COR-L47 (cell line): ENCODE data around the gene SPATA12.

Experiments used
- DNase-seq: peaks from one replicate; lab custom pipeline; 2025; lab: John Stamatoyannopoulos, UW

The SPATA12 gene, protein sequence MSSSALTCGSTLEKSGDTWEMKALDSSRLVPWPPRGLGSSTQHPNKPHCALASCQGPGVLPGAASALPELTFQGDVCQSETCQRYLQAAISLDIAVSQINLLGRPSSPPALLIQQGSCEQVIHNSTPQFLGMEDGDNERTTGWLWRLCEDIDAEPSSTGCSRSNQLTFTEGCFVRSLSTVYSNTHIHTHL

DNA sequence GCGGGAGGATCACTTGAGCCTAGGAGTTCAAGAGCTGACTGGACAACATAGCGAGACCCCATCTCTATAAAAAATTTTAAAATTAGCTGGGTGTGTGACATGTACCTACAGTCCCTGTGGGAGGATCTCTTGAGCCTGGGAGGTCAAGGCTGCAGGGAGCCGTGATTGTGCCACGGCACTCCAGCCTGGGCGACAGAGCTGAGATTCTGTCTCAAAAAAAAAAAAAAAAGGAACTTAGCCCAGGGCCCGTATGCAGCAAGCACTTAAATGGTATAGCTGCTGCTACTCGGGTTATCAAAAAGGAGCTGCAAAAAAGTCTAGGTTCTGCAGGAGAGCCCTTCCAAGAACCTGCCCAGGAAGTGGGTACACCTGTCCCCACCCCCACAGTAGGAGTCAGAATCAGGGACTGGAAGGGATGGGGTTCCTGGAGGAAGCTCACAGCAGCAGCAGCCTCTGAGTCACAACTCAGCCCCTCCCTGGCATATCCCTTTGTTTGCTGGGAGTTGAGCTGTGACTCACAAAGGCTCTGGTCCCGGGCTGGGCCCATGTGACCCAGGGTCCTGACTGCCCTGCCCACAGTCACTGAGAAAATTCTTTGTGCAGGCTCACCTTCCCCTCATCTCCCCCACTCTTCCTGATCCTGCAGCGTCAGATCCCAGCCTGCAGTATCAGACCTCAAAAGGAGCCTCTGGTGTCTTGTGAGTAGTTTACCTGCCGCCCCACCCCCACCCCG lies at the start of gene SPATA12:
SPATA12 (plus strand) TSS at position 576 of the 733 bp plus-strand sequence. CDS start 13,031 bp downstream, outside the sequence.
- DNase-seq, result no peak

DNA sequence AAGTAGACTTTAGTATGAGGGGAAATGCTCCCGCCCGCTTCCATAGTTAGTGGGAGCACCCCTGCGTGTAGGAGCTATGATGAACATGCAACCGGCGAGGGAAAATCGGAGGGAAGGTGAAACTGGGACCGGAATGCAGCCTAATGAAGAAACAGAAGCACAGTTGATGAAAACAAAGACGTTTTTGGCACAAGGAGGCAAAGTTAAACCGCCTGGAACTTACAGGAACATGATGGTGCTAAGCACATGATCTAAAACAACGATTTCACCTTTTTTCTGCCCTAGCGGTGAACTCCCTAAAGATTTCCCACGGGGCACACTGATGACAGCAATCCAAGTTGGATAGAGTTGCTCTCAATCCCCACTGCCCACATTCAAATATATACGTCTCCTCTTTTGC lies 49.4 kb upstream of the SPATA12 start:
- DNase-seq, result no peak

DNA sequence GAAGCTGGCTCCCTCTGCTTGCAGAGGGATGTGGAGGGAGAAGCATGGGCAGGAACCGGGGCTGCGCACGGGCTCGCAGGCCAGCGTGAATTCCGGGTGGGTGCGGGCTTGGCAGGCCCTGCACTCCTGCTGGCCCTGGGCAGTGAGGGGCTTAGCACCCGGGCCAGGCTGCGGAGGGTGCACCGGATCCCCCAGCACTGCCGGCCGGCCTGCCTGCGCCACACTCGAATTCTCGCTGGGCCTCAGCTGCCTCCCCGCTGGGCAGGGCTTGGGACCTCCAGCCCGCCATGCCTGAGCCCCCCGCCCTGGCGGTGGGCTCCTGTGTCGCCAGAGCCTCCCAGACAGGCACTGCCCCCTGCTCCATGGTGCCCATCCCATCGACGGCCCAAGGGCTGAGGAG lies 47.6 kb upstream of the SPATA12 start:
- DNase-seq, result no peak

DNA sequence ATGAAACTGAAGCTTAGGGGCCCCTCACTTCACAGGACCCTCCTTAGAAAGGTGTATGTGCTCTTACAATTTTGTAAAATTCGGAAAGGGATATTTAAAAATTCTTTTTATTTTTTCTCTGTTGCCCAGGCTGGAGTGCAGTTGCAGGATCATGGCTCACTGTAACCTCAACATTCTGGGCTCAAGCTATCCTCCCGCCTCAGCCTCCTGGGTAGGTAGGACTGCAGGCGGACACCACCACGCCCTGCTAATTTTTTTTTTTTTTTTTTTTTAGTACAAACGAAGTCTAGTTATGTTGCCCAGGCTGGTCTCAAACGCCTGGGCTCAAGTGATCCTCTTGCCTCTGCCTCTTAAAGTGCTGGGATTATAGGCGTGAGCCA lies 45.1 kb upstream of the SPATA12 start:
- no peak for DNase-seq

DNA sequence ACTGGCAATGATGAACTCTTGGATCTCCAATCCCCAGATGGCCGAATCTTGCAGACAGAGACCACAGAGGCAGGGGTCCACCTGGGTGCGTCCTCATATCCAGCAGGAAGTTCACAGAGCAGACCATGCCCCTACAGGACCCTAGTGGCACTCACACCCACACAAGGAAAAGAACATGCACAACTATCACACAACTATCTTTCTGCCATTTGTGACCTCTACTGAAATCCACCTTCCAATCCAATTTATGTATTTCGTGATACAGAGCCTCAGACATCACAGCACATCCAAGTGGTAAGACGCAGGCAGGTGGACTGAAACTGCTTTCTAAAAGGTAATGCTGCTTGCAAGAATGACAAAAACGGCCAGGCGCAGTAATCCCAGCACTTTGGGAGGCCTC lies 44.6 kb upstream of the SPATA12 start:
- no peak for DNase-seq

DNA sequence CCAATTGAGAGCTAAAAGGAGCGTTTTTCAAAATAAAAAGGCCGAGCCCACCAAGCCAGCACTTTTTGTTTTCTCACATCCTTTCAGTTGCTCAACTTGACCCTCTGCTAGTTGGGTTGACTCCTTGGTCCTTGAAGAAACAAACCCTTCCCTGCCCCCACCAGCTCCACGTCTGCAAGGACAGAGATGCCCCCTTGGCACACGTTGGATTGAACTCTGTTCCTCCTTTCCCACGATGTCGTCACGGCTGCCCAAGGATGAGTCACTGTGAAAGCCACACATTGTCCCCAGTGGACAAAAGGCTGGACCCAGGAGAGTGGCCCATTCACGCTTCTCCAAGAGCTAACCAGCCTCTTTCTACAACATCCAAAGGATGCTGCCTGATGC lies 43.0 kb upstream of the SPATA12 start:
- no peak for DNase-seq

DNA sequence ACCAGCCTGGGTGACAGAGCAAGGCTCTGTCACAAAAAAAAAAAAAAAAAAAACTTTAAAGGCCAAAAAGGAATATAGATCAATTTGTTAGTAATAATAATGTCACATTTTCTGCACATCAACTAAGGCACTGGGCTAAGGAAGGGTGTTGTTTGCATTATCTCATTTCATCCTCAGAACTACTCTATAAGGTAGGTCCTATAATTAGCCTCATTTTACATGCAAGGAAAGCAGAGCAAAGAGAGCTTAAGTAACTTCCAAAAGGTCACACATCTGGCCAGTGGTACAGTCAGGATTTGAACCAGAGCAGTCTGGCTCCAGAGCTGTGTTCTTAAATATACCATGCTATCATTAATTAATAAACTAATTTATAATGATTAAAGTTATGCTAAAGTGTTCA lies 42.2 kb upstream of the SPATA12 start:
- no peak for DNase-seq

DNA sequence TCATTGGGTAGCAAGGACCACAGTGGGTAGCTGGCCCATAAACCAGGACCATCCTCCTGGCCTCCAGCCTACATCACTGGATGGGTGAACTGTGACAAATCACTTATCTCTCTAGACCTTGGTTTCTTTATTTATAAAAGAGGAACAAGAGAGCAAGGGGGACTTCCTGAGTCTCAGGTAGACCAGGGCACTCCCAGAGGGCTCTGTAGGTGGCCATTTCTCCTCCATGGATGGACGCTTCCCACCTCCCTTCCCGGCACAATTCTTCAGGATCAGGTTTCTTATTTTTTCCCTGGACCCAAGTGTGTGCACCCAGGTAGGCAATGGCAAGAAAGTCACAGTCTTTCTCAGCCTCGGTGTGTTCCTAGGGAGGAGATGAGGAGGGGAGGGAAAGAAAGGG lies 41.4 kb upstream of the SPATA12 start:
- no peak for DNase-seq

DNA sequence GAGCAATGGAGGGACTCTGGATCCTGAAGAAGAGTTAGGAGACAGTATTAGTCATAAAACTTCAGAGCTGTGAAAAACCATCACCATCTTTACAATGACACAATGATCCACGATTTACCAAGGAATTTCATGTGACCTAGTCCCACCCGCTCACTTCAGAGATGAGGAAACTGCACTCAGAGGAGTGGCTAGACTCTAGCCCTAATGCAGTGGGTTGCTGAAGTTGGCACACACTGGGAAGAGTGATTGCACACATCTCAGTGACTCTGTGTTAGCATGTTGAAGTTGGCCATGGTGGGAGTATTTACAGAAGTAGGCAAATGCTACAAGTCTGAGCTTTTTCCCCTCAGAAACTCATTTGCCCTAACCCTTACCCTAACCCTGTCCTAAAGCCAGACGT lies 35.2 kb upstream of the SPATA12 start:
- no peak for DNase-seq

DNA sequence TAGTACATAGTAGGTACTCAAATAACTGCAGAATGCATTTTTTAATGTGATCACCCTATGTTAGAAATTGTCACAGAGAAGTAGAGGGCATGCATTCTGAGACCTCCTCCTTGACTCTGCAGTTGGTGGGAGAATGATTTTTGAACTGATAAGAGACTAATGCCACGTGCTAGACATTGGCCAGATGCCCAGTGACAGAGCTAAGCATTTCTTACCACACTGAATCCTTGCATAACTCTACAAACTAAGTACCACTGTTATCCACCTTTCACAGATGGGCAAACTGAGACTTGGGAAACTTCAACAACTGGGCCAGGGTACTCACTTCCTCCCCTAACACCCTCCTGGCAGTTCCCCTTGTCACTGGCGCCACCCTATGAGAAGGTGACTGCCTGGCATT lies 33.5 kb upstream of the SPATA12 start:
- DNase-seq, result no peak

DNA sequence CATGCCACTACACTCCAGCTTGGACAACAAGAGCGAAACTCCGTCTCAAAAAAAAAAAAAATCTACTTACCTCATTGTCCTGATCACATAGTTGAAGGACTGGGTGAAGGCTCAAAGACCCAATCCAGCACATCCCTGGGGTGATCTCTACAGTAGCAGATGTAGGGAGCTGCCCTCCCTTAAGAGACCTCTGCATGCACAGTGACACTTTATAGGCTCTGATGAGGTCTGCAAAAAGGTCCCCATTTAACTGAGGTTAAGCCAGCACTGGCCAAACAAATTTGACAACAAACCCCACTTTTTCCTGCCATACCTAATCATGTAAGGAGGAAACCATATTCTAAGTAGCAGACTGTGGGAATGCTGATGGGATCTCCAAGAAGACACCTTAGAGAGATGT lies 31.1 kb upstream of the SPATA12 start:
- DNase-seq, result no peak

DNA sequence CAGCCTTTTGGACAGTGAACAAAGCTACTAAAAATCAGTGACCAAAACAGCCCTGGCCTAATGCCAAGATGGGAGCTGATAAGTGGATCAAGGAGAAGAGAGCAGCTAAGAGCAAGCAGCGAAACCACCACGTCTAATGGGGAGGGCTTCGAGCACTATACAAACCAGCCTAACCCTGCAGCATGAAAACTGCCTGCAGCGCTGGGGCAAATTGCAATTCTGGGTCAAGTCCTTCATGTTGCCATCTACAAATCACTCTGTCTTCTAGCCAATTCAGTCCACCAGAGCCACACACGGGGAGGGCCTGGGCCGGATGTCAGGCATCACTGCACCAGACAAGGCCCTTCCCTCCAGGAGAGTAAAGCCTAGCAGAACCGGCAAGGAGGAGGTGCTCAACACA lies 30.5 kb upstream of the SPATA12 start:
- no peak for DNase-seq

DNA sequence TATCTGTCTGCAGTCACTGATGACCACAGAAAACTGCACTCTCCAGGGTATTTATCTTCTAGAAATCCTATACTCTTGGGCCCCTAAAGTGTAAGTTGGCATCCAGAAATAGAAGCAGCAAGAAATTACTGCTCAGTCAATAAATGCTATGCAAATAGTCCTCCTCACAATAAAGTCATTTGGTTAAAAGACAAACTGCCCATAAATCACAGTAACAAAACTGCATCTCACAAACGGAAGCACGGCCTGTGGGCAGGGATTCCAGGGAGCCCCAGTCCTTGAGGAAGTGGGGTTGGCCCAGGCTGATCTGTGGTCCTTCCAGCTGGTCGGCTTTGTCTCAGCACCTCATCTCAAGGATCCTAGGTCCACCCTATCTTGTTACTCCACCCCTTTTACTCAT lies 29.7 kb upstream of the SPATA12 start:
- DNase-seq, result no peak

DNA sequence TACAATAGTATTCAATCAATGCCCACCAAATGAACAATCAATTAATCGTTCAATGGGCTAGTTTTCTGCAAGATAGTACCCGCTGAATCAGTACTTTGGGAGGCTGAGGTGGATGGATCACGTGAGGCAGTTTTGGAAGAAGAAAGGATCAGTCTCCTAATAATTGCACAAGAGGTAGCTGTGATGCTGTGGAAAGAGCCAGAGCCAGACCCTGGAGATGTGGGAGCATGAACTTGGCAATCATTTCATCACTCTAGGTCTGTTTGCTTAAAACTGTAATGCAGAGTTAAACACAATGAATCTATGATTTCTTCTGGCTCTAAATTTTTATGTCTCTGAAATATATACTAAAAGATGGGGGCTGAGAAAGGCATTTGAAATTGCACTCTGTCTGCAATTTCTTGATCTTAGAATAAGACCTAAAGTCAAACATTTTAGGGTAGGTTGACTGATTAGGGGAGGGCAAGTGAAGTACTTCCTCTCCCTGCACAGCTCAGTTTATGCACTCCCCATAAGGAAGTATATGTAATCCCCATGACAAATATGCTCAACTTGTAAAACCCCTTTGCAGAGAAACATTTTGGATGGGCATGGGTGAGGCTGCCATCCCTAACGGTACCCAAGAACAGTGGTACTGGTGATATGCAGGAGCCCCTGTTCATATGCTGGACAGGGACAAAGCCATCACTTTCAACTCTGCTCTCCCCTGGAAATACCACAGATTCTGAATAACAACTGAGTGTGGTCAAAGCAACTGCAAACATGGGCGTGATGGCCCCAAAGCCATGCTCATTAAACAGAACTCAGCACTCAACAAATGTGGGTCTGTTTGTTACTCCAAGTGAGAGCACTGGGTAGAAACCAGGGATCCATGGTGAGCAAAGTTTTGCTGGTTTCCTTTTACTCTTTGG lies 28.6 kb upstream of the SPATA12 start:
- no peak for DNase-seq

DNA sequence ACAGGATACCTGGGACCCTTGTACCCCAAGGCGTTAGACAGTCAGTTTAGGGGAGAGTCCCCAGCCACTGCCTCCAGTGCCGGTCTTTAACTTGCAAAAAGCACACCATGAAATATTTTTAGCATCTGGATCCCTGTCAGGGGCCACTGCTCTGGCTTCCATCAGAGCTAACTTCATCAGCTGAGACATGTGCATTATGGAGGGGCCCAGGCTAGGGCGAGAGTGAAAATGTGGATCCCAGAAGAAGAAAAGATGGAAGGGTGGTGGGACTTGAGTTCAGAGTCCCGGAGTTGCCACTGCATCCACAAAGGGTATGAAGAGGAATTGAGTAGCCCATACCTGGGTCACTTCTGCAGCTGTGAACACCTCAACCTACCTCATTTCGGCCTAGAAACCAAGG lies 23.5 kb upstream of the SPATA12 start:
- DNase-seq, result no peak

DNA sequence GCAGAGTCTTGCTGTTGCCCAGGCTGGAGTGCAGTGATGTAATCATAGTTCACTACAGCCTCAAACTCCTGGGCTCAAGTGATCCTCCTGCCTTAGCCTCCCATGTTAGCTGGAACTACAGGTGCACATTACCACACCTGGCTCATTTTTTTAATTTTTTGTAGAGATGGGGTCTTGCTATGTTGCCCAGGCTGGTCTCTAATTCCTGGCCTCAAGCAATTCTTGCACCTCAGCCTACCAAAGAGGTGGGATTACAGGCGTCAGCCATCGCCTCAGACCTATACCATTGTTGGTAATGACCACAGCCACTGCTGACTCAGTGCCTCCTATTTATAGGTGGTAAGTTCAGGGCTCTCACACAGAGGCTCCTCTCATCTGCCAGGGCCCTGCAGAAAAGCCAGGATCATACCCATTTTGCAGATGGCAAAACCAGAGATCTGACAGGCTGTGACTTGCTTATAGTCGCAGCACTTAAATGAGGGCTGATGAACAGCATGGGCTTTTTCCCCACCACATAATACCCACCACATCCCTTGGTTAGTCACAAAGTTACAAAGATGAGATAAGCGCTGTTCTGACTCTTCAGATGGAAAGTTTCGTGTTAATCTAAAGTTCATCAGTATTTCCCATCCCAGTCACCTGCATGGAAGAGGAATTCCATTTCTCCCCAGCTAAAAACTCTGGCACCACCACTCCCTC lies 21.8 kb upstream of the SPATA12 start:
- DNase-seq, result no peak

DNA sequence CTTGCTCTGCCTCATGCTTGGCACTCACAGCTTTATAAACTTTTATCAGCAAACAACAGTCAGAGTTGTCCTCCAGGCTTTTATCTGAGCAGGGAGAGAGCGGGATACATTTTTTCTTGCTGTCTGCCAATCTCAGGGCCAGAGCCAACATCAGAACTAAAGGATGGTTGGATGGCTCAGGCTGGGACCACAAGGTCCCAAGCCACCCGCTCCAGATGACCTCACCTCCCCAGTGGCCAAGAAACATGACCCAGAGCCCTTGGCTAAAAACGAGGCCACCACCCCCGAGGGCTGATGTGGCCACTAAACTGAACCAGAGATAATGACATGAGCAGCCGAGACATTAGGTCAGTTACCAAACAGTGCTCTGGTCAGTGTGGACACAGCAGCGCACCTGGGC lies 18.8 kb upstream of the SPATA12 start:
- no peak for DNase-seq

DNA sequence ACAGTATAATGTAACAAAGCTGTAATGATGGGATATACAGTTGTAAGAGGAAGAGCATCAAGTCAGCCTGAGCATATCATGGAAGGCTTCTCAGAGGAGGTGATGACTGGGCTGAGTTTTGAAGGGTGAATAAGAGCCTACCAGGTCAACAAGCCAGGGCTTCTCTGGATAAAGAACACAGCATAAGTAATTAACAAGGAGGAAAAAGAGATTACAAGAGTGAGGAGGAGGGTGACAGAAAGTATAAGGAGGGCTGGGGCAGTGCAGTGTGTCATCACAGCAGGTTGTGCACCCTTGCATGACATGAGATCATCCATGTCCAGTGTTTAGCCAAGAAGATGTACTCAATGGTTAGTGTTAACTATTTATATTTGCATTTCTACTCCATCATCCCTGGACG lies 16.9 kb upstream of the SPATA12 start:
- DNase-seq, result no peak

DNA sequence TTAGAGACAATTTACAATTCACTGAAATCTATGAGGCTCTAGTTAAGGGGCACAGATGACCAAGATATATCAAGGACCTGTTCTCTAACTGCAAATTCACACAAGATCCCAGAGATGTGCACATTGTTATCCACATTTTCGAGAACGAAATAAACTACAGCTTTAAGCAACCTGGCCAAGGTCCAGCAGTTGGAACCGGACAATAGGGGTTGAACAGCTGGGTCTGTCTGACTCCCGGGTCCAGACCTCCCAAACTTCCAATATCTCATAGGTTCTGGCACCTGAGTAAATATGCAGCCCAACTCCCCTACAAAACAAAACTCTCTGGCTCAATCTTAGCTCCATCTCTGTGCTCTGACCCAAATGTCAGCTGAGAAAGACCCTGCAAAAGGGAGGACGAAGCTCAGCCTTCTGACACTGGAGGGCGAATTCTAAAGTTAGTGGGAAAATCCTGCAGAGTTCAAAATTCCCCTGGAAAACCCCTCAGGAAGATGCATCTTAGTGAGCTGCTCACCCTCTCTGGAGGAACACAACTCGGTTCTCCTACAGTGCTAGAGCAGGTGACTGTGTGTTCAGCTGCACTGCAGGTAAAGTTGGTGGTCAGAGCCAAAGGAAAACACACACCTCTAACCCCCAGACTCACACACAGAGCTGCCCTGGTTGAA lies 14.2 kb upstream of the SPATA12 start:
- DNase-seq, result no peak

DNA sequence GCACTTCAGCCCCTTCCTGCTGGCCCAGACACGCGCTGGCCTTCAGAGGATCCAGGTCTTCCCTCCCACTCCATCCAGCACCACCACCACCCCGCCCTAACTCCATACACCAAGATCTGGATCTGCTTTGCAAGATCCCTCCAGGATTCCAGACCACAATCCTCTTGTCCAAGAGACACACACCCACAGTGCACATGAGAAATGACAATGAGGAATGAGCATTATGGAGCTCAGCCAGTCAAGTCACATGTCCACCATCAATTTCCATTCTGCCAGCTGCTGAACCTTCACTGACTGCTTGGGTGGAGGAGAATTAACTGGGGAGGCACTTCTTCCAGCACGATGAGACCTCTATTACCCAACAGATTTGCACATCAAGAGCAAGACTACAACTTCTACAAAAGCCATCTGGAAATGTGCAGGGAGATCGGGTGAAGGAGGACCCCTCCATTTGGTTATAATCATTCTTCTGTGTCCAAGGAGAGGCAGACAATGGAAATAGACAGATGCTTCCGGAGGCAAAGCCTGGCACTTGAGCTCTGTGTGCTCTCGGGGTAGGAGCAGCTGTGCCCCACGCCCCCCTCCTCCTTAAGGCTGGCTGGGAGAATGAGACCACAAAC lies 12.3 kb upstream of the SPATA12 start:
- no peak for DNase-seq

DNA sequence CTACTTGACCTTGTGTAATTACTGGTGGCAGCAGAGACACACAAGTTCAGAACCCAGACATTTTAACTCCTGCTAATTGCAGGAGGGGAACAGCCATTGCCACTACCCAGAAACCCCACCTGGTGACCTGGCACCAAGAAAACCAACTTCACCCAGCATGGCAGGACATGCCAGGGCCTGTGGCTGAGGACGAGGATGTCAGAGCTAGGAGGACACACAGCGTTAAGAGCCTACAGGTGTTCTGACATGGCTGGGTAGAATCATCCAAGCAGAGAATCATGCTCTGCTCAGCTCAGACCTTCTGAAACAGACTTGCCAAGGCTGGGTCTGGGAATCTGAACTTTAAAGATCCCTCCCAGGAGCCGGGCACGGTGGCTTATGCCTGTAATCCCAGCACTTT lies 11.7 kb upstream of the SPATA12 start:
- DNase-seq, result no peak
